NOMO-1 treated with dmso at 0.1 percent for 144 hours (cell line): Measurements from ENCODE around the gene SGCE.

Experiments
- DNase-seq: peaks from one replicate; lab custom pipeline; 2025; ENCODE audit not compliant: unreplicated experiment; lab: John Stamatoyannopoulos, UW

Gene SGCE

DNA sequence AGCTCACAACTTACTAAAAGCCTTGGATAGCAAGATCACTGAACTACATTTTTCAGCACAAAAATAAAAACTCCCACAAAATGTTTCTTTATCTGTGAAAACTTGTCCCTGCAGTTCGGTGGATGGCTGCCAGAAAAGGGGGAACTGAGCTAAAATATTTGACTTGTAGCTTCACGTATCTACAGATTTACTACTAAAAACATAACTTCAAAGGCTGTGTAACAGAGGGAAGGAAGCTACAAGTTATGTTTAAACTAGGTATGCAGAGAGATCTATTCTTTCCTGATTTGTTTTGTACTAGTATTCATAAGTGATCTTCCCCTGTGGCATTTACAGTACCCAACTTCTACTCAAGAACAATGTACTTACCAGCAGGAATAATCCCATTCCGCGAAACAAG lies 25.1 kb downstream of the SGCE start:
- DNase-seq: no peak

DNA sequence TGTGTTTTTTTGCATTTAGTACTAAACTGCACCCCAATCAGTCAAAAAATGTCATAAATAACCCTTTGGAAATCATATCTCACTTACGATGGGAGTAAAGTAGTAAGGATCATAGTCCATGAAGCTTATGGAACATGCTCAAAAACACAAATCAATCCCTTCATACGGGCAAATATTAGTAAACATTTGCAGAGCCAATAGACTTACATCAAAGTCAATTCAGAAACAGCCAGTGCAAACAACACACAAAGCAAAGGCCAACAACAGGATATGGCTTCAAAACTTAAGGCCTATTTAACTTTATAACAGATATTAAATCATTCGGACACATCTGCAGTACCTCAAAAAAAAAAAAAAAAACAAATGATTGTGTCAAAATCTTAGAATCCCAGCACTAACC lies 32.1 kb downstream of the SGCE start:
- no peak for DNase-seq

DNA sequence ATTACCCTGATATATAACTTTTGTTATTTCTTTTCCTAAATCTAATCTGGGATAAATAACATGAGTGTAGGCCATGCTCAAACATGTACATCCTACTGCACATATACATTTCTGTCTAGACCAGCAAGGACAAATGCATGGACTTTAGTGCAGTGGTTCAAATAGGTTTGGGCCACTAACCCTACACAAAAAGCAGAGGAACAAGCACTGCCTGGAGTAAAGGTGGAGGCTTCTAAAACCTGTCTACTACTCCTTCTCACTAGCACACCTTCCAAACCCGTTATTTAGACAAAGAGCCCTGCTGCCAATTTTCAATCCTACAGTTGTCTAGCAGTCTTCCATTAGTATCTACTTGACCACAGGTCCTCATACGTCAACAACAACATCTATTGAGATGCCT lies 34.8 kb downstream of the SGCE start:
- no peak for DNase-seq

DNA sequence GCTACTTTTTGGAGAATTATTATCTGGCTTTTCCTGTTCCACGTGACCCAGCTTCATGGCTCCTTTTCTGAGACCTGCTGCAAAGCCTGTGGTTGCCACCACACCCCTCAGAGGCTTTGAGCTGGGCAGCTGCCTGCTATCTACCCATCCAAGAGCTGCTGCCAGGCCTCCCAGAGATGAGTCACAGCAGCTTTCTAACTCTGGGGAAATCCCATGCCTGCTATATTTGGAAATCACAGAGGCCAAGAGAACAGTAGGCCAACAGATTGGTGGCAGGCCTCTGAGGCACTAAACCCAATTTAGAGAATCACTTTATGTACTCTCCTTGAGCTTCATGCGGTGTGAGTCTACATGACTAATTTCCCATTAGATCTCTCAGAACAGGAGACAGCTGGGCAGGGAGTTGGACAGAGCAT lies 35.2 kb downstream of the SGCE start:
- peak; percentile 98 for DNase-seq

DNA sequence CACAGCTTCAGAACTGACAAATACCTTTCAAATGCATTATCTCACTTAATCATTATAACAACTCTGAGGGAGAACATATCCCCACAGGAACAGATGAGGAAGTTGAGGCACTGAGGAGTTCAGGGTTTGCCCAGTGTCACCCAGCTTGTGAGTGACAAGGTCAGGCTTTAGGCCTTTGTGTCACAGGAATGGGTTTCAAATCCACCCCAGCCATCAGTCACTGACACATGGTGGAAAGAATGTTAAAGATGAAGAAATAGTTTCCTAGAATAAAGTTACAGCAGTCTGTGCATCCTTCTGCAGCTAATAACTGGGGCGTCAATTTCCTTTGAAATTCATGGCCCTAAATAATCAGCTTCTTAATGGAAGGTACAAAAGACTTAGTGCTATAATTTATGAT lies 37.8 kb downstream of the SGCE start:
- DNase-seq: no peak

DNA sequence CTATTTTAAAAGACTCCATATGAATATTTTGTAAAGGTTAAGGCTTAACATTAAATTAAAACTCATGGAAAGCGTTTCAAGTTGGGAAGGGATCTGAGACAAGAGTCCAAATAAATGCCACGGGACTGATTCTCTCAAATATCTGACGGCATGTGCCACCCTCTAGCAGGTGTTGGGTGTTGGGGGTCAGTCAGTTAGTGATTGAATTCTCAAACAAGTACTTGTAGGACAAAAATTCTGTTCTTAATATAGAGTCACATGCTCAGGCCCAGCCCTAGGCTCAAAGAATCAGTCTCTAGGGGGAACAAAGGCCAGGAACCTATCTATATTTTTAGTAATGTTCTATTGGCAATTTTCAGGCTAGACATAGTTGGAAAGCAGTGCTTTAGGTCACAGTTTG lies 39.1 kb downstream of the SGCE start:
- no peak for DNase-seq

DNA sequence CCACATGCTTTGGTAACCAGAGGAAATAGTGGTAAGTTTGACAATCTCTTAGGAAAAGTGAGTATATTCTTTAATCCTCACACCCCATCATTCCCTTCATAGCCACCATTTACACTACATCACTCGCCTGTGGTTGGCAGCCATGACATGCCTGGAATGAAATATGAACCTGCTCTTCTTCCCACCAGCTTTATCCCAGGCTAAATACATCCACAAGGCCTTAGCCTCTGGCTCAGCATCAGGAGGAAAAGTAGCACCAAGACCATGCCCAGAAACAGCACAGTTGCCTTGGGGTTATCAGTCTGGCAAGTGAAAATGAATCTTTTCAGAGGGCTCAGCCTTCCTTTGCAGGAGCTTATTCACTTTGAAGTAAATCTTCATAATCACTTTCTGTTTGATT lies 40.3 kb downstream of the SGCE start:
- no peak for DNase-seq

DNA sequence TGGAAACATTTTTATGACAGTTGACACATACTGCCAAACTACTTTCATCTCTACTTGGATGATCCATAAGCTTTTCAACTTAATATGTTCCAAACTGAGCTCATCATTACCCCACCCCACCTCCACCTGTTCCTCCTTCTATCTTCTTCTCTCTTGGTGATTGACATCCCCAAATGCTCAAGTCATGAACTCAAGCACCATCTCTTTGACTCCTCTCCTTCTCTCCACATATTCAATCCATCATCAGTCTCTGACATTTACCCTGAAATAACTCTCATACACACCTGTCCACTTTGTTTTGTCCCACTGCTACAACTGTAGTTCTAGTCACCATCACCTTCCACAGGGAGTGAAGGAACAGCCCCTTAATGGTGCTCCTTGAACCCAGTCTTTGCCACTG lies 43.3 kb downstream of the SGCE start:
- DNase-seq: no peak

DNA sequence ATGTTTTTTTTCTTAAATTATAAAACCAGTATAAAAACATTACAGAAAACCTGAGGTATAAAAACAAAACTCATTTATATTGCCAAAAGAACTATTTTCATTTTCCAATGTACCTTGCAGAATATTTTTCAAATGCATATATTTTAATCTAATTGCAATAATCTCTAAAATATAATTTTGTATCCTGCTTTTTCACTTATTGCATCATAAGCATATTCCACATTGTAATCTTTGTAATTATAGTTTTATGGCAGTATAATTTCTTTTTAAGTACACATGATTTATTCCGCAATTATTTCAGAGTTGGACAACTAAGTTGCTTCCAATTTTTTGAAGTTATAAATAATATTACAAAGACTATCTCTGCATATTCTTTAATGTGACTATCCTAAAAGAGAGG lies 43.7 kb downstream of the SGCE start:
- no peak for DNase-seq

DNA sequence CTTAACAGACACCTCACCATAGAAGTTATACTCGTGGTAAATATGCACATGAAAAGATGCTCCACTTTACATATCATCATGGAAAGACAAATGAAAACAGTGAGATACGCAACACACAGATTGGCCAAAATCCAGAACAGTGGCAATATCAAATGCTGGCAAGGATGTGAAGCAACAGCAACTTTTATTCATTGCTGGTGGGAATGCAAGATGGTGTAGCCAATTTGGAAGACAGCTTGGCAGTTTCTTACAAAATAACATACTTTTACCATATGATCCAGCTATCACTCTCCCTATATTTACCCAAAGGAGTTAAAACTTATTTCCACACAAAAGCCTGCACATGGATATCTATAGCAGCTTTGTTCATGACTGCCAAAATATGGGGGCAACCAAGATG lies 46.4 kb downstream of the SGCE start:
- DNase-seq: no peak

DNA sequence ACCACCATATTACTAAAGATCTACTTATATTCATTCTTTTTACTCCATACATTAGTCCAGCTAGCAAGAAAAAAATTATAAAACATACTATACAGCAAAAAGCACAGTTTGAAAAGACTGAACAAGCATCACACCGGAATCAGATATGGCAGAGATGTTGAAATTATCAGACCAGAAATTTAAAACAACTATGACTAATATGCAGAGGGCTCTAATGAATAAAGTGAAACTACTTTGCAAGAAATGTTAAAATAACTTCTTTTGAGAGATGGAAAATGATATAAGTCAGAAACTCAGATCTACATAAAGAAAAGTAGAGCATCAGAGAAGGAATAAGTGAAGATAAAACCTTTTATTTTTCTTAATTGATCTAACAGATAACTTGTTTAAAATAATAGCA lies 50.9 kb downstream of the SGCE start:
- DNase-seq: no peak

DNA sequence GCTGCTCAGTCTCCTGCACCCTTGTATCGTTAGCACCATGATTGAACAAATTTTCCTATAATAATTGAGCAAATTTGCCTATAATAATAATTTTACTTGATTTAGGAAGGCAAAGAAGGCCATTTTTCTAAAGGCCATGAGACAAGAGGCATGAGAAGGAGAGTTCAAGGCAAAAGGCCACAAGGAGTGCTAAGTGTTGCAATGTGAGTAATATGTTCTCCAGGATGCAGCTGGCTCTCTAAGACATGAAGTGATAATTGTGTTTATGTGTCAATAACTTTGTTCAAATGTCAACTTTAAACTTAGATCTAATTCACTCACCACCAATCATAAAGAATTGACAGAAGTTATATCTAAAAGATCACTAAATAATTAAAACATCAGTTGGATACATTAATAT lies 53.8 kb downstream of the SGCE start:
- DNase-seq: no peak

DNA sequence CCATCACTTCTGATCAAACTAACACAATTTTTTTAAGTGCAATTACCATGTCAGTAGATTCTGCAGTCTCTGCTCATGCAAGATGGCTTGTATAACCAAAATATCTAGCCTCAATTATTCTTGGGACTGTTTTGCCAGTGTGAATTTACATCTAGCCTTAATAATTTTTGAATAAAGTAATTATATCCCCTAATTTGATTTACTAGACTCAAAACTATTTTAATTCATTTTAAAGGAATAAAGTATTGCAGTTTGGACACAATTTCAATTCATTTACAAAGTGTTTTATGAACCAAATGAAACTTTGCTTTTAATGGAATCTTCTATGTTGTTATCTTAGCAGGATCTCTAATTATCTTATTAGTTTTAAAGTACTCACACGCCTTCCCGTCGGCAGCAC lies 55.7 kb downstream of the SGCE start:
- DNase-seq: no peak

DNA sequence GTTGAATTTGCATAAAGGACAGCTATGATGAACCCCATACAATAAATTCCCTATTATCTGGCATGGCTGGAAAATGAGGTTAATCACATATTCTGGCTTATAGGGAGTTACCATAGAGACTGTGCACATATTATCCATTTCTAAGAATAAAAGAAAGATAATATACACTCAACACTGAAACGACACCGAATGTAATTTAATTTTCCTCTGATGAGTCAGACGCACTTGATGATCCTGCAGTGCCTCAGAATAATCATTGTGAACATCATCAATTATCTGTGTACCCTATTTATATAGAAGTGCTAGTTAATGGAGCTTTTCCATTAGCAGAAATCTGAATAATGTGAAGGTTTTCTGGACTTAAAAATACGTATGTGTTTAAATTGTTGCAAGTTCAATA lies 60.2 kb downstream of the SGCE start:
- no peak for DNase-seq

DNA sequence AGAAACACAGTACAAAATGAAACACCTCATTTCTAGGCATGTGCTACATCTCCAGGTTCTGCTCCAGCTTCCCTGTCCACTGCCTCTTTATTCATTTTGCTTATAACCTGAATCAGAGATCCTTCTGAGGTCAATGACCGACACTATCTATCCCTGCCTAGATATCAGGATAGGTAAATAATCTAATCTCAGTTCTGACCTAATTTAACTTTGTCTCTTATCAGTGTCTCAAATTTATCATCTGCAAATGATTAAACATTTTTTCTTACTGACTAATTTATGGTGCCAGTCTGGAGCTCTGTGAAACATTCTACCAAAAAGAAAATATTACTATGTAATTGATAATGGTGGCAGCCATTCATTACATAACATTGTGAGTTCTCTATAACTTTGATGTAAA lies 61.1 kb downstream of the SGCE start:
- DNase-seq: no peak

DNA sequence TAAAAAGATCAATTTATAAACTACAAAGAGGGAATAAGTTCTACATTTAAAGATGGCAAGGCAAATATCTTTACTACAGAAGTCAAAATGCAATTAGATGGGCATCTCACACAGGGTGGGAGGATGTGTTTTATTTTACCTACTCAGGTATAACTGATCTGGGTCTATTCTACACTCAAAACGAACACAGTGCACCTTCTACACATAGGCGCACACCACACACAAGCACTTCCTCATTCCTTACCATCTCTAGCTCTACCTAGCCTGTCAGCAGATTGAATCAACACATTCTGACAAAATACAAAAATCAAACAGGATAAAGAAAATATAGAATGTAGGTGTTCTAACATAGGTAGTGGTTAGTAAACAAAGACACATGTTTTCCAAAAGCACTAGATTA lies 64.8 kb downstream of the SGCE start:
- peak; percentile 14 for DNase-seq

DNA sequence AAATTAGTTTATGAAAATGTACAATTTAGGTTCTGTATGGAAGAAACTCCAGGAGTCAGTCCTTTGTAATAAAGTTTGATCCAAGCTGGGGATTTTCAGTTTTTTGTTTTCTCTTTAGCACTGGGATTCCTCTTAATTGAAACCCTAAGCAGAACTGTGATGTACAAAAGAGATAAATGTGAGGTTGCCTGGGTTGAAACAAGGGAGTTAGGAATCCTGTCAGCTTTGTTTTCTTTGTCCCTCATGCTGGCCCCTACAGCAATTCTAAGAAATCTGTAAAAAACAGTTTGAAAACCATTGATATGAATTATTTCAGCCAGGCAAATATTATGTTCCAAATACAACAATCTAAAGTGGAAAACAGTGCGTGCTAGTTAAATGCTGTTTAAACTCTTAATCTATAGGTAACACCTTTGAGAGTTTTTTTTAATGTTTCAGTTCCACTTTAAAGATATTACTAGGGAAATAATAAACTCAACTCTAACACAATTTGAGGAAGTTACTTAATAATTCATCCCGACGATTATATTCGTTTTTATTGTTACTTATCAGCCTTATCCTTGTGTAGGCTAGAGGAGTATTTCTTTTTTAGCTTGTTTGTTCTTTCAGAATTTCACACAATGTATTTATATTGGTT lies 65.3 kb downstream of the SGCE start:
- no peak for DNase-seq

DNA sequence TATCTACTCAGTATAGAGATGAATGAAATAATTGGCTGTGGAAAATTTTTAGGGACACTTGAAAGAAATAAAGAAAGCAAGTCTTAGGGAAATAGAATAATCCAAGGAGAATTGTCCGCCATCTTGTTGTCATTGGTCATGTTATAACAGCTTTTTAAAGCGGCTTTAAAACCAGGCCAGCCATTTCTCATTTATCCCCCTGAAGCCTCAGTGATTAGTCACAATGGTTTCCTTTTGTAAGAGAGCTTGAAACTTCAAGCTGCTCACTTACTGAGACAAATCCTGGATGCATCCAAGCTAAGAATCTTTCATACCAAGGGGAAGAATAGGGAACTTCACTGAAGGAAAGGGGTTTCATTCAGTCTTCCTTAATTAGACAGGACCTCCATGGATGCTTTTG lies 67.9 kb downstream of the SGCE start:
- no peak for DNase-seq

DNA sequence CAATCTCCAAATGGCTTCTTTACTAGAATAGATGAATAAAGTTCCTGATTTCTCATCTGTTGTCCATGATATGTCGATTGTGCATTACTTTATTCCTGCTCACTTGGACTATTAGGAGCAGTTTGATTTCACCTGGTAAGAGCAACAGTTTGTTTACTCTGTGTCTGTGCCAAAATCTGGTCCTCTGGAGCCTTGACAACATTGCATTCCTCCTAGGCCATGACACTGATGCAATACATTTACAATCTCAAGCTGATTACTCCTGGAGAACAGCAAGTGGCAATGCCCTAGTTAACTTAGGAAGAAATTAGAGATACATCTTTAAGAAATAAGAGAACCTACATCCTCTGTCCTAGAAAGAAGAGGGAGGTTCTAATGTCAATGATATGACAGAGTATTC lies 71.8 kb downstream of the SGCE start:
- DNase-seq: no peak

DNA sequence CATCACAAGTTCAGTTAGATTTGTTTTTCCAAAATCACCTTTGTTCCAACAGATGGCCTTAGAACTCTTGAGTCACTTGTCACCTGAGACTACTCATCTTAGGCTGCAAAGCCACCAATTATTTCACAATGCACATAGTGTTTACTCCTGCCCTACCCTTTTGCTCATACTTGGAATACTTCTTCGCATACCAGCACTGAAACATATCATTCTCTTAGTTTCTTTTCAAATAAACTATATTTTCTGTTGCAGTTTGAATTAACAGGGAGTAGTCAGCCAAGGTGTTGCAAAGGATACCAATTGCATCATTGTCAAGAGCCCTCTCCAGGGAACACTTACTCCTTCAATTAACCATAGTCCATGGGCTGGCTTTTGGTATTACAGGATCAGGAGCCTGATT lies 75.3 kb downstream of the SGCE start:
- no peak for DNase-seq

DNA sequence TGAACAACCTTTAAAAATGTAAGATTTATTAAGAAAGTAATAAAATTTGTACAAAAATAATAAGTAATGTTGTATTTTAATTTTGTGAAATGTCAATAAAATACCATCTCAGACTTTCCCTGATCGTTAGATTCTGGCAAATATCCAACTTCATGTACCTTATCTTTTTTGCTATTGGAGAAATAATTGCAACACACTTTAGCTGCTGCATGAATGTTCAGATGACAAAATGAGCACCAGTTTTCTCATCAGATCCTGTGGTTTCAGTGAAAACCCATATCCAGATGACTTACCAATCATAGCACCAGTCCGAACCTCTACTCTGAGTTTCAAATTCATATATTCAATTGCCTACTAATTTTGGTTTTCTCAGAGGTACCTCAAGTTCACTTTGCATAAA lies 76.5 kb downstream of the SGCE start:
- DNase-seq: no peak

DNA sequence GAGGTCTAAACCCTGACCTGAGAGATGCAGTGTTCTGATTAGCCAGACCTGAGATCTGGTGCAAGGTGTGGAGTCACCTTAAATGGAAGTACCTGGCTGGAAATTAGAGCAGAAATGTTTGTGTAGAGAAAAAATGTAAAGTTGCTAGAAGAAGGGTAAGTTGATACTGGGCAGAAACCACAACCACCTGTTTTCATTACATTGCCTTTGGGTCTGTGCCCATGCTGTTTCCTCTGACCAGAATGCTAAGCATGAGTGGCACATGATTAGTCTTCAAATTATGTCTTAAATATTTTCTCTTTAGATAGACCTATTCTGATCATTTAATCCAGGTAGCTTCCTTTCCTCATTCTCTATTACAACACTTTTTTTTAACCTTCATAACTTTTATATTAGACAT lies 77.3 kb downstream of the SGCE start:
- no peak for DNase-seq

DNA sequence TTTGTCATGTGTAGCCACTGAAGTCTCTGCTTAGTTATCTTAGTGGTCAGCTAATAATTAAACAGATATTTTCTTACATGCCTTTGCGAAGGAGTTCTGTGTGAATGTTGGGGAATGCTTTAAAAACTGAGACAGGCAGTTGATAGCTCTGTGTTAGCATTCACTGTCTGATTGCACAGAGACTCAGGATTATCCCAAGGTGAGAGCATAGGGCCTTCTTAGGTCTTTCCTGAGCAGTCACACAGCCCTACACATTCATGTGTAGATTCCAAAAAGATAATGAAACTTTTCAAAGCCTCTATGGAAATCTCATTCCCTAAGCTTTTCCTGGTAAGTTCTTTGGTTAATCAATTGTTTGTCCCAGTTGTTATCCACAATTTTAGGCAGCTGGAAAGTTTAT lies 78.6 kb downstream of the SGCE start:
- no peak for DNase-seq

DNA sequence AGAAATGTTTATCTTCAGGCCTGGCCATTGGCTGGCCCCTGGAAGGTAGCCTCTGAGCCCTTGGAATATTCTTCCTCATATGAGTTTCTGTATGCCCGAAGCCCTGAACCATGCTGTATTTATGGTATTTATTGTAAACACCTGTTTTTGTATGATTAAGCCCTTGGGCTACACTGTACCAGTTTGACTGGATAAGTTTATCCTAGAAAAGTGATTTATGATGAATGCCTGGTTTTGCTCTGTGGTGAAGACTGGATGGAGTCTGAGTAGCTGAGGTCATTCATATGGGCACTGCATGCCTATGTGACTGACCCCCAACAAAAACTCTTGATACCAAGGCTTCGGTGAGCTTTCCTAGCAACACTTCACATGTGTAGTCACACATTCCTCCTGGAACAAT lies 79.6 kb downstream of the SGCE start:
- DNase-seq: no peak
